Measurements from ENCODE around the gene KBTBD8.

The KBTBD8 gene

GRCh38 chr3:66996696-66997095, 1.4 kb upstream of the KBTBD8 start:
- no peak overlapping the region for H3K4me3 ChIP-seq (ENCODE audit: low read length)
- no peak for TF ChIP-seq CTCF (conservative IDR thresholded peaks at IDR 0.05; ENCODE audit: low read depth, low read length)
- DNase-seq (ENCODE audit: low read depth): no peak

GRCh38 chr3:66997560-66998112, 471 bp upstream of the KBTBD8 start:
- no peak for DNase-seq (ENCODE audit: low read depth)
- H3K4me3 ChIP-seq (ENCODE audit: low read length): peak overlapping the region; percentile 44
- no peak for TF ChIP-seq CTCF (conservative IDR thresholded peaks at IDR 0.05; ENCODE audit: low read depth, low read length)

- no peak for DNase-seq (ENCODE audit: low read depth)
- peak overlapping the region; percentile 79 for H3K4me3 ChIP-seq (ENCODE audit: low read length)
- TF ChIP-seq CTCF (conservative IDR thresholded peaks at IDR 0.05; ENCODE audit: low read depth, low read length): no peak
These were observed 763 bp downstream of the KBTBD8 start for GRCh38 chr3:66998904-66999235.

- TF ChIP-seq CTCF (conservative IDR thresholded peaks at IDR 0.05; ENCODE audit: low read depth, low read length): no peak
- H3K4me3 ChIP-seq (ENCODE audit: low read length): no peak overlapping the region
- DNase-seq (ENCODE audit: low read depth): no peak
These were observed 1.9 kb downstream of the KBTBD8 start for GRCh38 chr3:67000009-67000408.

- TF ChIP-seq CTCF (conservative IDR thresholded peaks at IDR 0.05; ENCODE audit: low read depth, low read length): no peak
- no peak for DNase-seq (ENCODE audit: low read depth)
- H3K4me3 ChIP-seq (ENCODE audit: low read length): no peak overlapping the region
These were observed 3.2 kb downstream of the KBTBD8 start for GRCh38 chr3:67001086-67001861.

GRCh38 chr3:67005974-67006373, 7.9 kb downstream of the KBTBD8 start:
- no peak for DNase-seq (ENCODE audit: low read depth)
- no peak overlapping the region for H3K4me3 ChIP-seq (ENCODE audit: low read length)
- TF ChIP-seq CTCF (conservative IDR thresholded peaks at IDR 0.05; ENCODE audit: low read depth, low read length): no peak

- H3K4me3 ChIP-seq (ENCODE audit: low read length): no peak overlapping the region
- DNase-seq (ENCODE audit: low read depth): no peak
- TF ChIP-seq CTCF (conservative IDR thresholded peaks at IDR 0.05; ENCODE audit: low read depth, low read length): no peak
These were observed 8.4 kb downstream of the KBTBD8 start for GRCh38 chr3:67006460-67006859.
